H9 (cell line): ENCODE measurements around the gene MAPRE3. TPM values are rescaled to one million over a fixed set of nuclear protein-coding genes. Genes with fewer than 3 reads are reported as not detected.

ENCODE experiments used
- DNase-seq: peaks from one replicate; pipeline ENCODE4 v3.0.0-alpha.2; 2017
- H2AFZ ChIP-seq: one replicate; pipeline ENCODE4 v1.6.1; 2013; ENCODE audit warnings: mild to moderate bottlenecking, low read length, control low read depth, moderate library complexity
- H2AK5ac ChIP-seq: 2 replicates; pipeline ENCODE4 v1.6.1; 2013; ENCODE audit warnings: low read length, control low read depth, mixed read lengths; ENCODE audit not compliant: insufficient read length
- H2BK120ac ChIP-seq: one replicate; pipeline ENCODE4 v1.6.1; 2013; ENCODE audit warnings: low read depth, mild to moderate bottlenecking, low read length, control low read depth, inconsistent platforms; ENCODE audit not compliant: poor library complexity, severe bottlenecking
- H2BK12ac ChIP-seq: 2 replicates; pipeline ENCODE4 v1.6.1; 2013; ENCODE audit warnings: low read length, control low read depth, mixed read lengths, low read depth; ENCODE audit not compliant: insufficient read length
- H2BK15ac ChIP-seq: 2 replicates; pipeline ENCODE4 v1.6.1; 2013; ENCODE audit warnings: low read depth, low read length, control low read depth
- H2BK20ac ChIP-seq: one replicate; pipeline ENCODE4 v1.6.1; 2013; ENCODE audit warnings: low read depth, mild to moderate bottlenecking, low read length, control low read depth, inconsistent platforms; ENCODE audit not compliant: poor library complexity, severe bottlenecking
- H2BK5ac ChIP-seq: 2 replicates; pipeline ENCODE4 v1.6.1; 2013; ENCODE audit warnings: low read length, control low read depth, mixed read lengths; ENCODE audit not compliant: insufficient read length
- H3K14ac ChIP-seq: 2 replicates; pipeline ENCODE4 v1.6.1; 2013; ENCODE audit warnings: low read length, control low read depth; ENCODE audit not compliant: insufficient read depth
- H3K18ac ChIP-seq: 2 replicates; pipeline ENCODE4 v1.6.1; 2013; ENCODE audit warnings: low read depth, mild to moderate bottlenecking, mixed read lengths, low read length, control low read depth; ENCODE audit not compliant: insufficient read length
- H3K23ac ChIP-seq: 2 replicates; pipeline ENCODE4 v1.6.1; 2013; ENCODE audit warnings: low read length, control low read depth, mixed read lengths, low read depth; ENCODE audit not compliant: insufficient read length
- H3K23me2 ChIP-seq: 2 replicates; pipeline ENCODE4 v1.6.1; 2013; ENCODE audit warnings: low read depth, mild to moderate bottlenecking, mixed read lengths, low read length, control low read depth; ENCODE audit not compliant: insufficient read length, poor library complexity, severe bottlenecking
- H3K27ac ChIP-seq: 2 replicates; pipeline ENCODE4 v1.5.1; 2013; ENCODE audit warnings: low read length, control low read depth, mixed read lengths, low read depth; ENCODE audit not compliant: insufficient read length
- H3K27me3 ChIP-seq: 2 replicates; pipeline ENCODE4 v1.6.1; 2013; ENCODE audit warnings: low read length, control low read depth, inconsistent platforms; ENCODE audit not compliant: insufficient read depth
- H3K4ac ChIP-seq: 2 replicates; pipeline ENCODE4 v1.6.1; 2013; ENCODE audit warnings: low read depth, mild to moderate bottlenecking, control low read depth, inconsistent platforms, low read length, moderate library complexity
- H3K4me1 ChIP-seq: 2 replicates; pipeline ENCODE4 v1.6.1; 2013; ENCODE audit warnings: low read length, control low read depth, inconsistent platforms; ENCODE audit not compliant: insufficient read depth
- H3K4me2 ChIP-seq: 2 replicates; pipeline ENCODE4 v1.6.1; 2013; ENCODE audit warnings: low read length, control low read depth, mixed read lengths; ENCODE audit not compliant: insufficient read length, insufficient read depth
- H3K56ac ChIP-seq: 2 replicates; pipeline ENCODE4 v1.6.1; 2013; ENCODE audit warnings: low read depth, mild to moderate bottlenecking, mixed read lengths, low read length, control low read depth; ENCODE audit not compliant: insufficient read length
- H3K79me1 ChIP-seq: 2 replicates; pipeline ENCODE4 v1.6.1; 2013; ENCODE audit warnings: low read depth, mild to moderate bottlenecking, moderate library complexity, low read length, control low read depth, inconsistent platforms; ENCODE audit not compliant: insufficient read depth, poor library complexity, severe bottlenecking
- H3K79me2 ChIP-seq: 2 replicates; pipeline ENCODE4 v1.6.1; 2013; ENCODE audit warnings: low read length, control low read depth, inconsistent platforms; ENCODE audit not compliant: insufficient read depth
- H3K9ac ChIP-seq: 2 replicates; pipeline ENCODE4 v1.6.1; 2013; ENCODE audit warnings: low read length, control low read depth, mixed read lengths; ENCODE audit not compliant: insufficient read length; ENCODE audit errors: extremely low read depth
- H3K9me3 ChIP-seq: one replicate; pipeline ENCODE4 v1.6.1; 2013; ENCODE audit warnings: low read depth, low read length, inconsistent platforms; ENCODE audit not compliant: control insufficient read depth
- H3T11ph ChIP-seq: one replicate; pipeline ENCODE4 v1.6.1; 2013; ENCODE audit warnings: mild to moderate bottlenecking, low read length, control low read depth, inconsistent platforms
- H4K20me1 ChIP-seq: one replicate; pipeline ENCODE4 v1.6.1; 2013; ENCODE audit not compliant: control insufficient read depth, insufficient read length, insufficient read depth
- H4K5ac ChIP-seq: 2 replicates; pipeline ENCODE4 v1.6.1; 2013; ENCODE audit warnings: low read depth, mild to moderate bottlenecking, mixed read lengths, low read length, control low read depth; ENCODE audit not compliant: insufficient read length
- H4K8ac ChIP-seq: replicated peaks from 2 replicates; pipeline ENCODE4 v1.6.1; 2013; ENCODE audit warnings: low read length, control low read depth, mixed read lengths, low read depth; ENCODE audit not compliant: insufficient read length
- H4K91ac ChIP-seq: 2 replicates; pipeline ENCODE4 v1.6.1; 2013; ENCODE audit warnings: low read depth, mild to moderate bottlenecking, moderate library complexity, mixed read lengths, low read length, control low read depth; ENCODE audit not compliant: insufficient read length
- H3K27ac Mint-ChIP-seq, 3 experiments: 2 replicates in 2 of 3; 3 replicates in 1 of 3; pipeline ENCODE4 v1.8.0; 2020 to 2021; ENCODE audit warnings: mixed read lengths in 3 of 3, mild to moderate bottlenecking in 1 of 3, moderate library complexity in 1 of 3
- H3K27me3 Mint-ChIP-seq: 2 replicates; pipeline ENCODE4 v1.8.0; 2021; ENCODE audit warnings: low read depth, mild to moderate bottlenecking, moderate library complexity, mixed read lengths
- H3K36me3 Mint-ChIP-seq, 3 experiments: 2 replicates in 2 of 3; 3 replicates in 1 of 3; pipeline ENCODE4 v1.8.0; 2020 to 2021; ENCODE audit warnings: low read depth in 3 of 3, mixed read lengths in 3 of 3; ENCODE audit not compliant: insufficient read depth in 1 of 3
- H3K4me1 Mint-ChIP-seq, 2 experiments: 2 replicates each; pipeline ENCODE4 v1.8.0; 2020; ENCODE audit warnings: mixed read lengths in 2 of 2
- H3K4me3 Mint-ChIP-seq, 2 experiments: 2 replicates in 1 of 2; 3 replicates in 1 of 2; pipeline ENCODE4 v1.8.0; 2020 to 2021; ENCODE audit warnings: mild to moderate bottlenecking in 2 of 2, mixed read lengths in 2 of 2, moderate library complexity in 1 of 2
- H3K9me3 Mint-ChIP-seq, 2 experiments: 2 replicates in 1 of 2; 3 replicates in 1 of 2; pipeline ENCODE4 v1.8.0; 2020; ENCODE audit warnings: mild to moderate bottlenecking in 2 of 2, mixed read lengths in 2 of 2, moderate library complexity in 1 of 2
- CTCF ChIP-seq: fragments of 200-600 bp; sonication (generic); conservative IDR thresholded peaks from 3 replicates; pipeline ENCODE4 v1.8.0; 2021; ENCODE audit warnings: antibody characterized with exemption, mild to moderate bottlenecking
- WGBS: extraction: QIAGEN DNeasy Blood & Tissue Kit; methylation state at CpG from one replicate; pipeline ENCODE4 v1.1.7; 2013; ENCODE audit warnings: missing lambda C conversion rate, low lambda C conversion rate, mixed read lengths; ENCODE audit not compliant: insufficient read length; ENCODE audit errors: extremely low coverage; 5-methylcytosine and 5-hydroxymethylcytosine counted together
- total RNA-seq: library from RNA; stranded (reverse); gene quantifications from 2 replicates; pipeline ENCODE4 v1.2.1, GENCODE V29; 2021

Gene MAPRE3
- total RNA-seq, 1 experiment from 2014 or later, result 2.0 TPM

GRCh38 chr2:27070653-27071276 is 100.3 kb downstream of the MAPRE3 start:
- H2AK5ac ChIP-seq, result no peak overlapping the region
- Mint-ChIP-seq H3K4me3 (peak overlapping the region; percentile 94 to 97), H3K27ac (peak overlapping the region; percentile 78 to 95 (median 91); a peak in 5 of 7 replicates), H3K9me3 (no peaks in the 10 kb centered on the region; a peak in 1 of 5 replicates), H3K27me3 (peaks cover 7% of the 10 kb centered on the region; the same call in 1 of the 2 replicates), H3K4me1 (peaks cover 14 to 17% of the 10 kb centered on the region in 2 experiments), H3K36me3 (peaks cover 18 to 44% (median 43%) of the 10 kb centered on the region in 3 experiments; a peak in 6 of 7 replicates)
- no peak overlapping the region for H2BK120ac ChIP-seq
- DNase-seq, result no peak
- no peak overlapping the region for H3K4ac ChIP-seq
- peak overlapping the region; percentile 1; the same call in 1 of the 2 replicates for H3K14ac ChIP-seq
- peaks cover 2% of the 10 kb centered on the region for H3K79me1 ChIP-seq
- H3K18ac ChIP-seq, result no peak overlapping the region
- H3T11ph ChIP-seq, result no peak overlapping the region
- H3K27me3 ChIP-seq, result no peaks in the 10 kb centered on the region
- H3K23ac ChIP-seq, result no peak overlapping the region
- no peak overlapping the region for H4K91ac ChIP-seq
- H2BK15ac ChIP-seq, result no peak overlapping the region
- peaks cover 12% of the 10 kb centered on the region for H3K23me2 ChIP-seq
- no peak overlapping the region for H3K56ac ChIP-seq
- peak overlapping the region; percentile 85 for H3K9ac ChIP-seq
- no peaks in the 10 kb centered on the region for H4K20me1 ChIP-seq
- H2BK5ac ChIP-seq, result no peak overlapping the region
- H3K79me2 ChIP-seq, result peaks cover 5% of the 10 kb centered on the region; the same call in 1 of the 2 replicates
- H2BK12ac ChIP-seq, result no peak overlapping the region
- H2BK20ac ChIP-seq, result no peak overlapping the region
- no peak overlapping the region for H2AFZ ChIP-seq
- no peak for TF ChIP-seq CTCF
- H4K5ac ChIP-seq, result no peak overlapping the region
- WGBS, result no CpG with 5 or more reads among the region's 11 CpGs
- no peaks in the 10 kb centered on the region for H3K4me1 ChIP-seq
- H4K8ac ChIP-seq, result no peak overlapping the region
- peak overlapping the region; percentile 97 for H3K4me2 ChIP-seq
- no peaks in the 10 kb centered on the region for H3K9me3 ChIP-seq
- H3K27ac ChIP-seq, result no peak overlapping the region
